HG03469 (cell line): ENCODE data around the gene SEPTIN6.
"Not testable (repeated sequence)": the region's sequence is repeated elsewhere in the genome, so short reads cannot be mapped to it uniquely, and the experiment has no call there.

ENCODE experiments used
- ATAC-seq: cut with Tn5 transposase; IDR thresholded peaks from one replicate; pipeline ENCODE4 v1.9.1; 2021; ENCODE audit warnings: mild to moderate bottlenecking, moderate library complexity, moderate number of reproducible peaks; ENCODE audit not compliant: unreplicated experiment

SEPTIN6 gene

GRCh38 chrX:119692191-119693039 is 553 bp downstream of the SEPTIN6 start:
- ATAC-seq, result no peak

- no peak for ATAC-seq
Measured at GRCh38 chrX:119690921-119691716, 1.8 kb downstream of the SEPTIN6 start.

GRCh38 chrX:119688911-119689321 is 4.1 kb downstream of the SEPTIN6 start:
- ATAC-seq, result no peak

- no peak for ATAC-seq
Measured at GRCh38 chrX:119687661-119688413, 5.1 kb downstream of the SEPTIN6 start.

GRCh38 chrX:119686087-119686691 is 6.8 kb downstream of the SEPTIN6 start:
- no peak for ATAC-seq

GRCh38 chrX:119685225-119686066 is 7.5 kb downstream of the SEPTIN6 start:
- ATAC-seq, result no peak

GRCh38 chrX:119684916-119685224 is 8.1 kb downstream of the SEPTIN6 start:
- ATAC-seq, result no peak

- not testable (repeated sequence) for ATAC-seq
Measured at GRCh38 chrX:119684312-119684711, 8.7 kb downstream of the SEPTIN6 start.

- ATAC-seq, result no peak
Measured at GRCh38 chrX:119682019-119682989, 10.7 kb downstream of the SEPTIN6 start.

- ATAC-seq, result no peak
Measured at GRCh38 chrX:119677654-119677981, 15.3 kb downstream of the SEPTIN6 start.

- ATAC-seq, result no peak
Measured at GRCh38 chrX:119676949-119677653, 15.9 kb downstream of the SEPTIN6 start.

- ATAC-seq, result no peak
Measured at GRCh38 chrX:119673336-119673735, 19.6 kb downstream of the SEPTIN6 start.

- ATAC-seq, result no peak
Measured at GRCh38 chrX:119672426-119672825, 20.5 kb downstream of the SEPTIN6 start.

- ATAC-seq, result no peak
Measured at GRCh38 chrX:119669424-119670037, 23.4 kb downstream of the SEPTIN6 start.

GRCh38 chrX:119667111-119667878 is 25.7 kb downstream of the SEPTIN6 start:
- no peak for ATAC-seq

- not testable (repeated sequence) for ATAC-seq
Measured at GRCh38 chrX:119664877-119665276, 28.1 kb downstream of the SEPTIN6 start.

- no peak for ATAC-seq
Measured at GRCh38 chrX:119661486-119661885, 31.5 kb downstream of the SEPTIN6 start.
